ENCODE measurements around the gene PEX14.

The PEX14 gene

DNA sequence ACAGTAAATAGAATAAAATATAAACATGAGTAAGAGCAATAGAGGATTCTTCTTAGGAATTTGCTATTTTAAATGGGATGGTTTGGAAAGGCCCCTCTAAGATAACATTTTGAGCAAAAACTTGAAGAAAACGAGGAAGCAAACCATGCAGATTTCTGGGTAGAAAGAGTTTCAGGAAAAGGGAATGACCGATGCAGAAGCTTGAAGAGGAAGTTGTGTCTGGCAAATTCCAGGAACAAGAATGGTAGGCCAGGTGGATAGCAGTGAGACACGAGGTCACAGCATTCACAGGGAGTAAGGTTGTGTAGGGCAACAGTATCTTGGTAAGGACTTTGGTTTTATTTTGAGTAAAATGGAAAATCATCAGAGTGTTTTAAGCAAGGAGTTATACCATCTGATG lies 108.9 kb downstream of the PEX14 start:
- DNase-seq (ENCODE audit: insufficient read length, low spot score) (no peak), FAIRE-seq (no peak)
- TF ChIP-seq, protein P1, sequence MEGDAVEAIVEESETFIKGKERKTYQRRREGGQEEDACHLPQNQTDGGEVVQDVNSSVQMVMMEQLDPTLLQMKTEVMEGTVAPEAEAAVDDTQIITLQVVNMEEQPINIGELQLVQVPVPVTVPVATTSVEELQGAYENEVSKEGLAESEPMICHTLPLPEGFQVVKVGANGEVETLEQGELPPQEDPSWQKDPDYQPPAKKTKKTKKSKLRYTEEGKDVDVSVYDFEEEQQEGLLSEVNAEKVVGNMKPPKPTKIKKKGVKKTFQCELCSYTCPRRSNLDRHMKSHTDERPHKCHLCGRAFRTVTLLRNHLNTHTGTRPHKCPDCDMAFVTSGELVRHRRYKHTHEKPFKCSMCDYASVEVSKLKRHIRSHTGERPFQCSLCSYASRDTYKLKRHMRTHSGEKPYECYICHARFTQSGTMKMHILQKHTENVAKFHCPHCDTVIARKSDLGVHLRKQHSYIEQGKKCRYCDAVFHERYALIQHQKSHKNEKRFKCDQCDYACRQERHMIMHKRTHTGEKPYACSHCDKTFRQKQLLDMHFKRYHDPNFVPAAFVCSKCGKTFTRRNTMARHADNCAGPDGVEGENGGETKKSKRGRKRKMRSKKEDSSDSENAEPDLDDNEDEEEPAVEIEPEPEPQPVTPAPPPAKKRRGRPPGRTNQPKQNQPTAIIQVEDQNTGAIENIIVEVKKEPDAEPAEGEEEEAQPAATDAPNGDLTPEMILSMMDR (IDR thresholded peaks at IDR 0.05; ENCODE audit: insufficient read depth, missing control alignments): no peak

GRCh38 chr1:10585242-10585641 lies 110.5 kb downstream of the PEX14 start:
- TF ChIP-seq, protein P1 (IDR thresholded peaks at IDR 0.05; ENCODE audit: insufficient read depth, missing control alignments): no peak
- no peak for DNase-seq (ENCODE audit: insufficient read length, low spot score)
- FAIRE-seq: no peak

- no peak for FAIRE-seq
- TF ChIP-seq, protein P1 (IDR thresholded peaks at IDR 0.05; ENCODE audit: insufficient read depth, missing control alignments): no peak
- no peak for DNase-seq (ENCODE audit: insufficient read length, low spot score)
These were observed 111.4 kb downstream of the PEX14 start for GRCh38 chr1:10586125-10586524.

GRCh38 chr1:10588640-10589039 lies 113.9 kb downstream of the PEX14 start:
- TF ChIP-seq, protein P1 (IDR thresholded peaks at IDR 0.05; ENCODE audit: insufficient read depth, missing control alignments): no peak
- DNase-seq (ENCODE audit: insufficient read length, low spot score) (no peak), FAIRE-seq (no peak)

- DNase-seq (ENCODE audit: insufficient read length, low spot score) (no peak), FAIRE-seq (no peak)
- TF ChIP-seq, protein P1 (IDR thresholded peaks at IDR 0.05; ENCODE audit: insufficient read depth, missing control alignments): no peak
These were observed 114.3 kb downstream of the PEX14 start for GRCh38 chr1:10589074-10589473.

GRCh38 chr1:10591010-10591409 lies 116.3 kb downstream of the PEX14 start:
- FAIRE-seq: no peak
- TF ChIP-seq, protein P1 (IDR thresholded peaks at IDR 0.05; ENCODE audit: insufficient read depth, missing control alignments): no peak
- DNase-seq (ENCODE audit: insufficient read length, low spot score): no peak

DNA sequence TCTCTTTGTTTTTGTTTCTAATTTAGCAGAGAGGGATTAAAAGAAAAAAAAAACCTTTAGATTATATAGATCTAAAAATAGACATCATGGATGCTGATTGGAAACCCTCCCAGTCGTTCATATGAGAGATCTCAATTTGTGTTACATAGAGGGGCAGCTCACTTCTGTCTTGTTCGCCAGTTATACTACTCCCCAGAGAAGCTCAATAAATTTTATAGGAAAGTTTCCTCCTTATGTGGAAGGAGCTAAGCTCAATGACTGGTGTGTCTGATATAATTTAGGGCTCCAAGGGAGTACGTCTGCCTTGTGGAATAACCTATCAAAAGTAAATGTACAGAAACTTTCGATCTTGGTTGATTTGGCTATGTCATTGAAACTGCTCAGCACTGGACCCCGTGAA lies 117.6 kb downstream of the PEX14 start:
- TF ChIP-seq, protein P1 (IDR thresholded peaks at IDR 0.05; ENCODE audit: insufficient read depth, missing control alignments): no peak
- DNase-seq (ENCODE audit: insufficient read length, low spot score) (no peak), FAIRE-seq (no peak)

Data from D721Med (cell line).